ENCODE data around the gene RLN1. TPM values are rescaled to one million over a fixed set of nuclear protein-coding genes. Genes with fewer than 3 reads are reported as not detected.
"Not testable (repeated sequence)": the region's sequence is repeated elsewhere in the genome, so short reads cannot be mapped to it uniquely, and the experiment has no call there.

RLN1 gene
- total and polyA plus RNA-seq, 2 experiments from 2014 or later: 0.26 TPM; not detected in 1

DNA sequence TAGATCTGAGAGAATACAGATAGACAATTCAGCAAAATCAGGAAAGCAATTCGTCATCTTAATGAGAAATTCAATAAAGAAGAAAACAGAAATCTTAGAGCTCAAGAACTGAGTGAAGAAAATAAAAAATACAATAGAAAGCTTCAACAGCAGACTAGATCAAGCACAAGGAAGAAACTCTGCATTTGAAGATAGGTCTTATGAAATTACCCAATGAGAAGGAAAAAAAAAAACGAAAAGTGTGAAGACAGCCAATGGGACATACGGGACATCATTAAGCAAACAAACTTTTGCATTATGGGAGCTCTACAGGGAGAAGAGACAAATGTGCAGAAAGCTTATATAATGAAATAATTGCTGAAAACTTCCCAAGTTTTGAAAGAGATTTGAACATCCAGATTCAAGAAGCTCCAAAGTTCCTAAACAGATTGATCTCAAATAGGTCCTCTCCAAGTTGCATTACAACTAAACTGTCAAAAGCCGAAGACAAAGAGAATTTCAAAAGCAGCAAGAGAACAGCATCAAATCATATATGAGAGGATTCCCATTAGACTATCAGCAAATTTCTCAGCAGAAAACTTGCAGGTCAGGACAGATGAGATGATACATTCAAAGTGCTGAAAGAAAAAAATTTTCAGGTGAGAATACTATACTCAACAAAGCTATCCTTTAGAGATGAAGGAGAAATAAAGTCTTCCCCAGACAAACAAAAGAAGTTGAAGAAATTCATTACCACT, 24.3 kb downstream of the RLN1 start:
- no peak for DNase-seq (ENCODE audit: low read depth in 1 of 2, low spot score in 1 of 2)
- H3K4me3 ChIP-seq: no peak overlapping the region
- H3K9me3 ChIP-seq (ENCODE audit: low read depth): no peaks in the 10 kb centered on the region
- H3K27ac ChIP-seq: no peak overlapping the region
- no peaks in the 10 kb centered on the region for H3K36me3 ChIP-seq
- TF ChIP-seq, protein P1, sequence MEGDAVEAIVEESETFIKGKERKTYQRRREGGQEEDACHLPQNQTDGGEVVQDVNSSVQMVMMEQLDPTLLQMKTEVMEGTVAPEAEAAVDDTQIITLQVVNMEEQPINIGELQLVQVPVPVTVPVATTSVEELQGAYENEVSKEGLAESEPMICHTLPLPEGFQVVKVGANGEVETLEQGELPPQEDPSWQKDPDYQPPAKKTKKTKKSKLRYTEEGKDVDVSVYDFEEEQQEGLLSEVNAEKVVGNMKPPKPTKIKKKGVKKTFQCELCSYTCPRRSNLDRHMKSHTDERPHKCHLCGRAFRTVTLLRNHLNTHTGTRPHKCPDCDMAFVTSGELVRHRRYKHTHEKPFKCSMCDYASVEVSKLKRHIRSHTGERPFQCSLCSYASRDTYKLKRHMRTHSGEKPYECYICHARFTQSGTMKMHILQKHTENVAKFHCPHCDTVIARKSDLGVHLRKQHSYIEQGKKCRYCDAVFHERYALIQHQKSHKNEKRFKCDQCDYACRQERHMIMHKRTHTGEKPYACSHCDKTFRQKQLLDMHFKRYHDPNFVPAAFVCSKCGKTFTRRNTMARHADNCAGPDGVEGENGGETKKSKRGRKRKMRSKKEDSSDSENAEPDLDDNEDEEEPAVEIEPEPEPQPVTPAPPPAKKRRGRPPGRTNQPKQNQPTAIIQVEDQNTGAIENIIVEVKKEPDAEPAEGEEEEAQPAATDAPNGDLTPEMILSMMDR (IDR thresholded peaks at IDR 0.05; ENCODE audit: low read depth, low read length): no peak
- H3K27me3 ChIP-seq: no peaks in the 10 kb centered on the region
- no peaks in the 10 kb centered on the region for H3K4me1 ChIP-seq (ENCODE audit: low read depth)

DNA sequence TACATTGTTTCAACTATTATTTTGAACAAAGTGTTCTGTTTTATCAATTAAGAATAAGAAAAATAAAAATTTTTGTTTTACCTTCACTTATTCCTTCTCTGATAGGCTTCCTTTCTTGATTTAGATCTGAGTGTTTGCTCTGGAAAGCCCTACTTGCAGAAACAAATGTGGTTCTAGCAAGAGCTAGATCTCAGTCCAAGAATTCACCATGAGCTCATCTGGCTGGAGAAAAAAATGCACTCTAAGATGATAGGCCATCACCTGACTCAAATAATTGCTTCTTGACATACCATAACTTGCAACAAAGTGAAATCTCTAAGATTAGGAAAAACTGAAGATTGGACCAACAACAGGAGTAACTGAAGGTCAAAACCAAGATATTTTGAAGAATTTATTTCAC, 28.8 kb downstream of the RLN1 start:
- Histone ChIP-seq H3K4me1 (ENCODE audit: low read depth) (no peaks in the 10 kb centered on the region), H3K27ac (no peak overlapping the region), H3K9me3 (ENCODE audit: low read depth) (no peaks in the 10 kb centered on the region), H3K4me3 (no peak overlapping the region), H3K27me3 (no peaks in the 10 kb centered on the region), H3K36me3 (no peaks in the 10 kb centered on the region)
- TF ChIP-seq, protein P1 (IDR thresholded peaks at IDR 0.05; ENCODE audit: low read depth, low read length): no peak
- DNase-seq (ENCODE audit: low read depth in 1 of 2, low spot score in 1 of 2): no peak

DNA sequence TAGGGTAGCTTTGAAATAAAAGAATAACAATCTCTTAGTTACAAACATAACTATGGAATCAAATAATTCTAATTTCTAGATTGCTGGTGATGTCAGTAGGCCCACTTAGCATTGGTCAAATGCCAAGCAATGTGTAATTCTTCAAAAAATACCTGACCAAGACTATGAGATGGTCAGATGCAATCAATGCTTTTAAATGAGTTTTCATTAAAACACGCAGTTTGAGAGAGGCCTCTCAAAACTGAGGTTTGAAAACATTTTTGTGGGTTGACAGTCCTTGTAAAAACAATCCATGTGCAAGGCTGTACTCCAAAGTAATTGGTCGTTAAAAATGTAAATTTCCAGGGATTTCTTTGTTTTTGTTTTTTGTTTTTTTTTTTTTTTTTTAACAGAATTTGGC, 33.9 kb downstream of the RLN1 start:
- Histone ChIP-seq H3K27me3 (no peaks in the 10 kb centered on the region), H3K27ac (no peak overlapping the region), H3K36me3 (no peaks in the 10 kb centered on the region), H3K4me1 (ENCODE audit: low read depth) (no peaks in the 10 kb centered on the region), H3K9me3 (ENCODE audit: low read depth) (no peaks in the 10 kb centered on the region), H3K4me3 (no peak overlapping the region)
- TF ChIP-seq, protein P1 (IDR thresholded peaks at IDR 0.05; ENCODE audit: low read depth, low read length): no peak
- no peak for DNase-seq (ENCODE audit: low read depth in 1 of 2, low spot score in 1 of 2)

DNA sequence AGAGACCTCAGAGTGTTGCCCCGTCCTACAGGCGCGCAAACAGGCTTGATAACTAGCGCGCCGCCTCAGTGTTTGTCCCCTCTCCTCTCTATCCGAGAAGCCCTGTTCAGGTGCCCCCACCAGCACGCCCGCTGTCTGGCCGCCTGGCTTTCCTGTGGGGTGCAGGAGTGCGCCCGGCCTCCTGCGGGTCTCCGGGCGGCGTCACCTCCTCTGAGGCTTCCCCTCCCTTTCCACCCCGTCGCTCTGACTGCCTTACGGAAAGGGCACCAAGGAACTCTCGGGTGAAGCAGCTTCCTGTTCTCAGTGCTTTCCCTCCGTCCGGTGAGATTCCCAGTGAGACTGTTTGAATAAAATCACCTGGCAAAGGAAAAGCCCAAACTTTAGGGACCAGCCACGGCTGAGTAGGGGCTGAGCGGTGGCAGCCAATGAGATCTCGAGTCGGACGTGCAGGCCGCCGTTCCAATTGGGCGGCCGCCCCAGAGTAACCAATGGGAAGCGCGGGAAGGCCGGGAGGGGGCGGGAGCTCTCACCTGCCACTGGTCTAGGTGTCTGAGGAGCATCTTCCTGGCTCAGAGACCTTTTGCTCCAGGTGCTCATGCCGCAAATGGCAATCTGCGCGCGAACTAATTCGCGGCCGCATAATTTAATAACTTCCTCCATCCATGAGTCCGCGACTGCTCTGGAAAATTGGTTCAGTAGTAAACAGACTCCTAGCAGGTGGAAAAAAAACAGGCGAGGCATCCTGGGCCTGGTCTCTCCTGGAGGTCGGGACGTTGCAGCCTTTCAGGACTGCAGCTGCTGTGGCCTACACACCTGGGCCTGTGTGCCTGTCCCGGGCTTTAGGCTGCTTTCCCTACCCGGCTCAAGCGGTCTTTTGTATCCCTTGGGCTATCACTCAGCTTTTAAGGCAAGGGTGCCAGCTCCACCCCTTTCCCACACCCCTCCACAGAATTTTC, 35.6 kb downstream of the RLN1 start, which contains the start of gene RLN2:
RLN2 (minus strand) TSS at position 877 of the 956 bp plus-strand sequence; CDS start at position 741, 136 bp downstream.
- not testable (repeated sequence) for H3K9me3 ChIP-seq (ENCODE audit: low read depth); H3K36me3 ChIP-seq; H3K27me3 ChIP-seq; H3K4me3 ChIP-seq; H3K4me1 ChIP-seq (ENCODE audit: low read depth); H3K27ac ChIP-seq
- DNase-seq (ENCODE audit: low read depth in 1 of 2, low spot score in 1 of 2): peak in 1 of 2 donors; percentile 6

DNA sequence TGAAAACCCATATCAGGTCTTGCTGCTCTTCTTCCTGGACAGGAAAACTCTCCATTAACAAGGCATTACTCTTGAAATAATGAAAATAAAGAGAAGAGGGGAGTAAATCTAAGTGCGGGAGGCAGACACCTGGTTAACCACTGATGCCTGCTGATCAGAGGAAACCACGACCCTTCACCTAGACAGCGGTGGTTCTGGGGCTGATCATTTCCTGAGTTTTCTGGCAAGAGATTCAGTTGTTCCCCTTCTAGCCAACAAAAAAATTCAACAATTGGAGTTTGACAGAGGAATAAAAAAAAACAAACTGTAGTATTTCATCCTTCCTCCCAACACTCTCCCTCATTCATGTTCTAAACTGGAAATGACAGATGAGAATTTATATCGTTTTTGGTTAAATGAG, 38.1 kb downstream of the RLN1 start:
- TF ChIP-seq, protein P1 (IDR thresholded peaks at IDR 0.05; ENCODE audit: low read depth, low read length): no peak
- DNase-seq (ENCODE audit: low read depth in 1 of 2, low spot score in 1 of 2): no peak

More for the DNA sequence above, 38.1 kb downstream of the RLN1 start:
- H3K4me3 ChIP-seq: no peak overlapping the region
- H3K4me1 ChIP-seq (ENCODE audit: low read depth): no peaks in the 10 kb centered on the region
- no peak overlapping the region for H3K27ac ChIP-seq
- H3K9me3 ChIP-seq (ENCODE audit: low read depth): no peaks in the 10 kb centered on the region
- no peaks in the 10 kb centered on the region for H3K36me3 ChIP-seq
- no peaks in the 10 kb centered on the region for H3K27me3 ChIP-seq
